ENCODE measurements around the gene SKIDA1.

GRCh38 chr10:21494191-21495001, 31.1 kb downstream of the SKIDA1 start:
- TF ChIP-seq, protein P1, sequence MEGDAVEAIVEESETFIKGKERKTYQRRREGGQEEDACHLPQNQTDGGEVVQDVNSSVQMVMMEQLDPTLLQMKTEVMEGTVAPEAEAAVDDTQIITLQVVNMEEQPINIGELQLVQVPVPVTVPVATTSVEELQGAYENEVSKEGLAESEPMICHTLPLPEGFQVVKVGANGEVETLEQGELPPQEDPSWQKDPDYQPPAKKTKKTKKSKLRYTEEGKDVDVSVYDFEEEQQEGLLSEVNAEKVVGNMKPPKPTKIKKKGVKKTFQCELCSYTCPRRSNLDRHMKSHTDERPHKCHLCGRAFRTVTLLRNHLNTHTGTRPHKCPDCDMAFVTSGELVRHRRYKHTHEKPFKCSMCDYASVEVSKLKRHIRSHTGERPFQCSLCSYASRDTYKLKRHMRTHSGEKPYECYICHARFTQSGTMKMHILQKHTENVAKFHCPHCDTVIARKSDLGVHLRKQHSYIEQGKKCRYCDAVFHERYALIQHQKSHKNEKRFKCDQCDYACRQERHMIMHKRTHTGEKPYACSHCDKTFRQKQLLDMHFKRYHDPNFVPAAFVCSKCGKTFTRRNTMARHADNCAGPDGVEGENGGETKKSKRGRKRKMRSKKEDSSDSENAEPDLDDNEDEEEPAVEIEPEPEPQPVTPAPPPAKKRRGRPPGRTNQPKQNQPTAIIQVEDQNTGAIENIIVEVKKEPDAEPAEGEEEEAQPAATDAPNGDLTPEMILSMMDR (IDR thresholded peaks at IDR 0.05), result no peak
- no peak for TF ChIP-seq POLR2AphosphoS5 (IDR thresholded peaks at IDR 0.05)
- no peak for TF ChIP-seq EP300 (IDR thresholded peaks at IDR 0.05)
